ENCODE data around the gene SERPINA4.

DNA sequence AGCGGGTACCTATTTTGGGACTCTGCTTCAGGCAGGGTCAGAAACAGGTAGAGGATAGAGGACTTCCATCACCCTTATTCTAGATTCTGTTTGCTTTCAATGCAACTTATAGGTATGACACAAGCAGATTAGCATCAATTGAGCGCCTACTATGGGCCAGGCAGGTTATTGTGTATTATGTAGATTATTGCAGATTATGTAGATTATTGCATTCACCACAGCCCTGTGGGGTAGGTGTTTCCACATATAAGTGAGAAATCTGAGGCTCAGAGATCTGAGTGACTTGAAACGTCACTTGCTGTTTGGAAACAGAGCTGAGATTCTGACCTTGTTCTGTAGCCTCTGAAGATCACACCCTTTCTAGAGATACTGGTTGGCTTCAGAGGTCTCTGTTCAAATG lies 25.7 kb upstream of the SERPINA4 start:
- TF ChIP-seq EZH2 (IDR thresholded peaks at IDR 0.05; ENCODE audit: insufficient read depth, low read length), result no peak
- TF ChIP-seq, protein P1, sequence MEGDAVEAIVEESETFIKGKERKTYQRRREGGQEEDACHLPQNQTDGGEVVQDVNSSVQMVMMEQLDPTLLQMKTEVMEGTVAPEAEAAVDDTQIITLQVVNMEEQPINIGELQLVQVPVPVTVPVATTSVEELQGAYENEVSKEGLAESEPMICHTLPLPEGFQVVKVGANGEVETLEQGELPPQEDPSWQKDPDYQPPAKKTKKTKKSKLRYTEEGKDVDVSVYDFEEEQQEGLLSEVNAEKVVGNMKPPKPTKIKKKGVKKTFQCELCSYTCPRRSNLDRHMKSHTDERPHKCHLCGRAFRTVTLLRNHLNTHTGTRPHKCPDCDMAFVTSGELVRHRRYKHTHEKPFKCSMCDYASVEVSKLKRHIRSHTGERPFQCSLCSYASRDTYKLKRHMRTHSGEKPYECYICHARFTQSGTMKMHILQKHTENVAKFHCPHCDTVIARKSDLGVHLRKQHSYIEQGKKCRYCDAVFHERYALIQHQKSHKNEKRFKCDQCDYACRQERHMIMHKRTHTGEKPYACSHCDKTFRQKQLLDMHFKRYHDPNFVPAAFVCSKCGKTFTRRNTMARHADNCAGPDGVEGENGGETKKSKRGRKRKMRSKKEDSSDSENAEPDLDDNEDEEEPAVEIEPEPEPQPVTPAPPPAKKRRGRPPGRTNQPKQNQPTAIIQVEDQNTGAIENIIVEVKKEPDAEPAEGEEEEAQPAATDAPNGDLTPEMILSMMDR (IDR thresholded peaks at IDR 0.05; ENCODE audit: insufficient read depth, low read depth, low read length), result no peak

Data from astrocyte (in vitro differentiated cells and primary cell).